GM21529 (cell line): Measurements from ENCODE around the gene GMDS.

ENCODE experiments used
- ATAC-seq: cut with Tn5 transposase; IDR thresholded peaks from one replicate; pipeline ENCODE4 v1.9.1; 2021; ENCODE audit not compliant: unreplicated experiment

GMDS gene

GRCh38 chr6:1611322-1611571 lies 634.2 kb downstream of the GMDS start:
- no peak for ATAC-seq

DNA sequence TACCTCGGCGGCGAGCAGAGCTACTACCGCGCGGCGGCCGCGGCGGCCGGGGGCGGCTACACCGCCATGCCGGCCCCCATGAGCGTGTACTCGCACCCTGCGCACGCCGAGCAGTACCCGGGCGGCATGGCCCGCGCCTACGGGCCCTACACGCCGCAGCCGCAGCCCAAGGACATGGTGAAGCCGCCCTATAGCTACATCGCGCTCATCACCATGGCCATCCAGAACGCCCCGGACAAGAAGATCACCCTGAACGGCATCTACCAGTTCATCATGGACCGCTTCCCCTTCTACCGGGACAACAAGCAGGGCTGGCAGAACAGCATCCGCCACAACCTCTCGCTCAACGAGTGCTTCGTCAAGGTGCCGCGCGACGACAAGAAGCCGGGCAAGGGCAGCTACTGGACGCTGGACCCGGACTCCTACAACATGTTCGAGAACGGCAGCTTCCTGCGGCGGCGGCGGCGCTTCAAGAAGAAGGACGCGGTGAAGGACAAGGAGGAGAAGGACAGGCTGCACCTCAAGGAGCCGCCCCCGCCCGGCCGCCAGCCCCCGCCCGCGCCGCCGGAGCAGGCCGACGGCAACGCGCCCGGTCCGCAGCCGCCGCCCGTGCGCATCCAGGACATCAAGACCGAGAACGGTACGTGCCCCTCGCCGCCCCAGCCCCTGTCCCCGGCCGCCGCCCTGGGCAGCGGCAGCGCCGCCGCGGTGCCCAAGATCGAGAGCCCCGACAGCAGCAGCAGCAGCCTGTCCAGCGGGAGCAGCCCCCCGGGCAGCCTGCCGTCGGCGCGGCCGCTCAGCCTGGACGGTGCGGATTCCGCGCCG lies 634.7 kb downstream of the GMDS start:
- peak; percentile 11 for ATAC-seq

GRCh38 chr6:1609648-1610496 lies 635.5 kb downstream of the GMDS start, which contains the start of gene FOXC1:
Gene FOXC1, plus strand, starts transcription at chr6:1609915. Its CDS starts 531 bp downstream, at chr6:1610446.
- peak; percentile 55 for ATAC-seq

DNA sequence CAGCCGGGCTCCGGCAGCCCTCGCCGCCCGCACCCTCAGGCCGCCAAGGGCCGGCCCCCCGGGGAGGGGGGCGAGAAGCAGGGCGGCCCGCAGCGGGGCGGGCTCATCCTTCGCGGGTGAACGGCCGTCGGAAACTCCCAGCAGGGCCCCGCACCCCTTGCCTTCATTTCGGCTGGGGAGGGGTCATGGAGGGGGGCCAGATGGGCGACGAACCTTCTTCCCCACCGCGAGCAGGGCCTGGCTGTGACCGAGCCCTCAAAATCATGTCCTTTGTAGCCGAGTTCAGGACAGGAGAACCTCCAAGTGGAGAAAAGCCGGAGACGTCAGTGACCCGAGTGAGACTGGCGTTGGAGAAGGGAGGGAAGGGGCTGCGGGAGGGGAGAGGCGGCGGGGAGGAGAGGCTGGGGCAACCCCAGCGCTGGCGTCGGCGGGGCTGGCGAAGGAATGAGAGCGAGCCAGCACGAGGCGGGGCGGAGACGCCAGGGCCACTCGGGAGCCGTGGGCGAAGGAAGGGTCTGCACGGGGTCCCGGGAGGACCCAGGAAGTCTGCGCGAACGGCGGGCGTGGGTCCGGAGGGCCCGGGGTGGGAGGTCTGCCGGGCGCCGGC lies 636.3 kb downstream of the GMDS start:
- ATAC-seq: peak; percentile 6

DNA sequence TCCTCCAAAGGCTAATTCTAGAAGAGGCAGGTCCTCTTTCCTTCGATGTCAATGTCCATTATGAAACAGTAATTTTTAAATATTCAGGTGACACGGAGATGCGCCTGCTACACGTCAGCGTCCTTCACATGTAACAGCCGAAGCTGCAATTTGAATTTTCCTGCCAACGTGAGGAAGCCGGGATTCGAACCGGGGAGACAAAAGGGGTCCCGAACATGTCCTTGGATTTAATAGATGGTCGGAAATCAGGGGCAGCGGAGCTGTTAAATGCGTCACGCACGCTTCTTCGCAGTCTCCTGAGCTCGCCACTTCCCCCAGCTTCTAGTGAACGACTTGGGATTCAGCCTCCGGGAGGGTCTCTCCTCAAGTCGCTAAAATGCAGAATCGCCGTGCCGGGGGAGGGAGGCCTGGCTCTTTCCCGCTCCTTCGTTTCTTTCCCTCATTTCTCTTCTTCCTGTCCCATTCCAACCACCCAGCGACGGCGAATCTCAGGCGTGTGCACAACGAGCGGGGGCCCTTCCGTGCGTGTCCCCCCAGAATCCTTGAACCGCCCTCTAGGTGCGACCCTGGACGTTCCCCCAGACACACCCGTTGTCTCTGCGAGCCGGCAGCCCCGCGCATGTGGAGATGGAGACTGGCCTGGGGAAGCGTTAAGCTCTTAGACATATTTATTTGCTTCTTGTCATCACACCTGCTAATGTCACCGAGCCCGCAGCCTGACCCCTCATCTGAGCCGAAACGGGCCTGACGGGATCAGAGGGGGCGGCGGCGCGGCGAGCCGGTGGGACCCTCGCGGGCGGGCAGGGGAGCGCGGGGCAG lies 637.0 kb downstream of the GMDS start:
- ATAC-seq: no peak

DNA sequence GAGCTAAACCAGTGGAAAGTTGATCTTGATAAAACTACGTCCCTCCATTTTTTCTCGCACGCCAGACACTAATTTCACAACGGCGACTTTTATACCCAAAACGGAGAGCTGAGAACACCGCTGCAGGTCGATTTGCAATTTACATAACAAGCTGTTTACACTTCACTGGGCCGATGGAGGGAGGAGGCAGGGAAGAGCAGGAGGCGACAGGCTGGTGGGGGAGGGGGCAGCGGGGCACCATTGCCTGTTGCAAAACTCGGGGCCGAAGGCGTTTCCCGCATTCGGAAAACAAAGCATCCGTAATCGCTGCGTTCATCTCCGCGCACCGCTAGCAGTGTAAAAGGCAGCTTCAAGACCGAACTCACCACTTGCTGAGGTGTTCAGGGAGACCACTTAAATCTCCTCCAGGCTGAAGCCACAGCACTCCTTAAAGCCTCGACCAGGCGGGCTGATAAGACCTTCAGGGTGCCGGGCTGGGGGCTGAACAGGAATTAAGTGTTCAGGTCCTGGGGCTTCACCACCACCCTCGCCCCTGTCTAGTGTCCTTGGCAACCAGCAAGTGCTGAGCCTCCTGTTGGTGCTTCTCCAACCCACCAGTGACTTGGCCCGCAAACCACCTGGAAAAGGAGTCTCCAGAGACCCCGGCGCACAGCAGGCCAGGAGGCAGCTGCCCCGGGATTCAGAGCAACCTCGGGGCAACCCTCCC lies 637.7 kb downstream of the GMDS start:
- ATAC-seq: no peak

DNA sequence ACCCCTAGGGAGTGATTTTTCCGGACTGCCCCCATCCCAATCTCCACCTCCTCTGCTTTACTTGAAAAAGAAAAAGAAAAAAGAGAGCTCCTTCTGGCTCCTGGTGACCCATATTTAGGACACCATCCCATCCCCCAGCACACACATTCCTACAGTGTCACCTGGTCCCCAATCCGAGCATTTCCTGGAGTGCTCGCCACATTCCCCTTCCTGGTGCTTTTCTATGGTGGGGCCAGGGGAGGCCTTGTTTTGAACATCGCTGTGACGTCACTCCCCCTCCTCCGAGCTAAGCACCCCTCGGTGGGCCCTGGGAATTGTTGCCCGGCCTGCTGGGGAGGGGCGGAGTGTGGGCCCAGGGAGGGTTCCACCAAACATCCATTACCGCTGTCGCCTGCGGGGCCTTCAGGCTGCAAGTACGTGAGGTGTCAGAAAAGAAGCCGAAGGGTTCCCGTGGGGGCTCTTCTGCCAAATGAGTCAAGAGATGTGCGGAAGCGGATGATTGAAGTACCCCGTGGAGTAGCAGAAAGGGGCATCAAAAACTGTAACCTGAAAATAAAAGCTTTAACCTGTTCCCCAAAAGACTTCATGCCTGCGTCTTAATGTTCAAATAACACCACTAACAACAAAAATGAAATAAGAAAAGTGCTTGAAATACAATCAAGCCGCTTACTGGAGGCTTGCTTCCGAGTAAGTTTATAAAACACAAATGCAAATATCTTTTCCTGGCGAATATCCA lies 638.5 kb downstream of the GMDS start:
- no peak for ATAC-seq

DNA sequence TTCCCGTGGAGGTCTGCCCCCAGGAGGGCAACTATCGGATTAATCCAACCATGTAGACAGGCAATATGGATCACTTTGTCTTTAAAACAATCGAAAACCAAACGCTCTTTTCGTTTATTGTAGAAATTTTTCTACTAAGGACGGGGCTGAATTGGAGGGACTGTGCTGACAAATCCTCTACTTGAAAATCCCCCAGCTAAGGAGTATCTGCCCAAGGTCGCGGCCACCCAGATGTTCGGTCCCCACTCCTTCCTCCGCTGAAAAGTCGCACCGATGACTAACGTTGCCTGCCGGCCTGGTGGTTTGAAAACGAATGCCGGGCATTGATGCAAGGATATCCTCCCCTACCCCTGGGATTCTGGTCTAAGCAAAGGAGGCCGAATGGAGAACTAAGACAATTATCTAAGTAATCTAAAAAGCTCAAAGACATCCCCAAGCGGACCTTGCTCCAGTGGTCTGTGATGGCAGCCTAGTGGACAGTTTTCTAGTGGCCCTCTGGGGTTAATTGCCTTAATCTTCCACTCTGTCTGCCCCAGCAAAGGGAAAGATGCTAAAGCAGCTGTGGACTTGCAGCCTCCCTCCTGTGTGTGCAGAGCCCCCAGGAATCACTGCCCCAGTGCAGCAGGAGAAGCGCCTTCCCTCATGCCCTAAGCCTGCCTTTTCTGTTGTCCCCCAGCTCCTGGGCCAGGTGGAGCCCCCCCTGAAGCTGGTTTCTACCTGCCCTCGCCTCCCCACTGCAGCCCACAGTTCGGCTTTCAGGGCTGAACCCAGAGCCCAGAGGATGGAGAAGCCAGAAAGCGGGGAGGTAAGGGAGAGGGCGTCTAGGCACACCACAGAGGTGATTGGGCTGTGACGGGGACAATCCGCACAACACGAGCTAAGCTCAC lies 639.3 kb downstream of the GMDS start:
- no peak for ATAC-seq

DNA sequence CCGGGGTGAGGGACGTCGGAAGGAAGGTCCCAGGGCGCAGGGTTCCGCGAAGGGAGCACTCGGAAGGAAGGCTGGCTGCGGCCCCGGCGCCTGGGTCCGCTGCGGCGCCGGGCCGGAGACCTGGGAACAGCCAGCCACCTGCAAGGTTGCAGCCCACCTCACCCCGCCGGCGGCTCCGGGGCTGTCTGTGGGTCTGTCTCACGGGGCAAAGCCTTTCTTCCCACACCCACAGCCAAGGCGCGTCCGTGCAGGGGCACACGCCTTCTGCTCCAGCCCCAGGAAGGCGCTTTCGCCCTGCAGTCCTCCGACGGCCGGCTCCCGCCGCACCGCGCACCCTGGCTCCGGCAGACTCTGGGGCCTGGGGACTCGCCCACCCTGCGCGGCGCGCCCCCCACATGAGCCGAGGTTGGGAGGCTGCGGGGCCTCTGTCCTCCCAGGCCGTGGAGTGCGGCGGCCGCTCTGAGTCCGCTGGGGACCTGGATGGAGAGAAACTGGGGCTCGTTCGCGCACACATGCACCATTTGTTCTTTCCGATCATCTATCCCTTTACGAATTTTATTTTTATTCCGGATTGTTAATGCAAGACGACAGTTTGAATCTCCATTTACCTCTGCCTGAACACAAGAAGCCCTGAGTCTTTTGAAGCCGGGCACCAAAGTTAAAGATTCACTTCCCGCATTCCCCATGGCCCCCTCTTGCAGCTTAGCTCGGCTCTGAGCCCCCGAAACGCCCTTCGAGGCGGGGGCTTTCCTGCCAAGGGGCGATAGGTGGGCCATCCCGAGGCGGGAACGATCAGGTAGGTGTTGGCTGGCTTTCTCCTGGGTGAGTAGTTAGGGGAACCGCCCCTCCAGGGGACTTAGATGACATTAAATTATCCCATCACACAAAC lies 640.2 kb downstream of the GMDS start:
- ATAC-seq: no peak

- ATAC-seq: peak; percentile 71
Measured at GRCh38 chr6:1604158-1605003, 641.0 kb downstream of the GMDS start.

DNA sequence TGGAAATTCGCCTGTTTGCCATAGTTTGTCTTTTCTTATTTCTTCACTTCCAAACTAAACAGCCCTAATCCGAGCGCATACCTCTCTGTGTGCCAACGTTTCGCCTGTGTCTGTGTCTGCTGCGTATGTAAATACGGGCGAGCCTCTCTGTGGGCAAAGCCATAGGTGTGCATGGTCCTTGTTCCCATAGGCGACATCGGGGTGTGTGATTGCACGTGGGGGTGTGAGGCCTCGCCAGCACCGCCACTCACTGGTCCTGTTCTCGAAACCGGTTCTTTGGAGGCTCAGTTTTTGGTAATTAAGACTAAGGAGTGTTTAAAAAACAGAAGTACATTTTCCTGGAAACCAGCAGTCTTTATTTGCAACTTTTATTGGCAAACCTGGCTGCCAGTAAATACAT lies 641.7 kb downstream of the GMDS start:
- no peak for ATAC-seq

DNA sequence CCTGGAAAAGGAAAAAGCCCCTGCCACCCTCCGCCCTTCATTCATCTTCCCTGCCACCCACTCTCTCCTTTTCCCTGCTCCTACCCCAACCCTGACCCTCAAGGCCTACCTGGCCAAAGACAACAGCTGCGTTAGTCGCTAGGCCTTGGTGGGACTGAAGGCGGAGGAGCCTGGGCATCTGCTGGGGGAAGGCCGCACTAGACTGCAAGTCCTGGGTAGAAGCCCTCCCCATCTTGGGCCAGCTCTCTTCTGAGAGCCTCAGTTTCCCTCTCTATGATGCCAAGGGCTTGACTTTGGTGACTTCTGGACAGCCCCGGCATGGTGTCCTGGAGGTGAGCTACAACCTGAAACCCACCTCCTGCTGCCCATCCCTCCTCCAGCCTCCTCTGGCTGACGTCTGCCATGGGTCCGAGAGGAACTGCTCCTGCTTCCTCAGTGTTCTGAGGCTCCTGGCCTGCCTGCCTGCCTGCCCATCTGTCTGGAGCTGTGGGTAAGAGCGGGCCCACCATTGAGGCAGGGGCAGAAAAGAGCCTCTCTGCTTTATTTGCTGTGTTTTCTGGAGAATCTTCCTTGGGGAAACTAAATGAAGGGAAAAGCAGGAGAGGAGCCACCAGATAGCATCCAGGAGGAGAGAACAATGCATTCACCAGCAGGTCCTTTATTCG lies 643.2 kb downstream of the GMDS start:
- ATAC-seq: no peak

- no peak for ATAC-seq
Measured at GRCh38 chr6:1601158-1602048, 644.0 kb downstream of the GMDS start.

DNA sequence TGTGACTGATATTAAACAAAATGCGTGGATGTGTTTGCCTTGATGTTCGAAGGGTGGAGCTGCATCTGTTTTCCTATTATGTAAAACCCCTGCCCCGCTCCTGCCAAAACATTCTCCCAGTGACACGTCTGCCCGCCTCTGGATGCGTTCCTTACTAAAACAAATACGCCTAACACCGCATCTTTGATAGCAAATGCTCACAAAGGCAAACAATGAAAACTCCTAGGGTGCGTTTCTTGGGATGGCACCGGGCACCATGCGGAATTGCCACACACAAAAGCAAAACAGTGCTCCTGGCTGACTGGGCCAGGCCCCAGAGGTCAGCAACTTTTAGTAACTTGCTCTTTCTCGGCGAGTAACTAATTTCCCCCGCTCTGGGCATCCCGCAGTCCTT lies 644.6 kb downstream of the GMDS start:
- no peak for ATAC-seq

GRCh38 chr6:1600063-1600763 lies 645.2 kb downstream of the GMDS start:
- no peak for ATAC-seq
